ENCODE measurements around the gene AMBP.

The AMBP gene

GRCh38 chr9:114056527-114056926 is 21.6 kb downstream of the AMBP start:
- TF ChIP-seq CTCF (IDR thresholded peaks at IDR 0.05; ENCODE audit: insufficient read depth, low read depth, low read length, missing control alignments) = no peak
- no peak overlapping the region for H3K4me3 ChIP-seq (ENCODE audit: low read depth, low read length)
- no peak for DNase-seq (ENCODE audit: low read depth)

- H3K4me3 ChIP-seq (ENCODE audit: low read depth, low read length) = no peak overlapping the region
- TF ChIP-seq CTCF (IDR thresholded peaks at IDR 0.05; ENCODE audit: insufficient read depth, low read depth, low read length, missing control alignments) = no peak
- peak; percentile 24 for DNase-seq (ENCODE audit: low read depth)
These were observed 22.2 kb downstream of the AMBP start for GRCh38 chr9:114055894-114056293.

- no peak for TF ChIP-seq CTCF (IDR thresholded peaks at IDR 0.05; ENCODE audit: insufficient read depth, low read depth, low read length, missing control alignments)
- H3K4me3 ChIP-seq (ENCODE audit: low read depth, low read length) = no peak overlapping the region
- no peak for DNase-seq (ENCODE audit: low read depth)
These were observed 23.0 kb downstream of the AMBP start for GRCh38 chr9:114055061-114055460.

GRCh38 chr9:114054191-114054690 is 23.9 kb downstream of the AMBP start:
- no peak for TF ChIP-seq CTCF (IDR thresholded peaks at IDR 0.05; ENCODE audit: insufficient read depth, low read depth, low read length, missing control alignments)
- H3K4me3 ChIP-seq (ENCODE audit: low read depth, low read length) = no peak overlapping the region
- DNase-seq (ENCODE audit: low read depth) = no peak

GRCh38 chr9:114053246-114054005 is 24.7 kb downstream of the AMBP start:
- DNase-seq (ENCODE audit: low read depth) = no peak
- TF ChIP-seq CTCF (IDR thresholded peaks at IDR 0.05; ENCODE audit: insufficient read depth, low read depth, low read length, missing control alignments) = no peak
- H3K4me3 ChIP-seq (ENCODE audit: low read depth, low read length) = no peak overlapping the region

GRCh38 chr9:114051706-114052105 is 26.4 kb downstream of the AMBP start:
- no peak for DNase-seq (ENCODE audit: low read depth)
- TF ChIP-seq CTCF (IDR thresholded peaks at IDR 0.05; ENCODE audit: insufficient read depth, low read depth, low read length, missing control alignments) = no peak
- H3K4me3 ChIP-seq (ENCODE audit: low read depth, low read length) = no peak overlapping the region

GRCh38 chr9:114051281-114051680 is 26.8 kb downstream of the AMBP start:
- TF ChIP-seq CTCF (IDR thresholded peaks at IDR 0.05; ENCODE audit: insufficient read depth, low read depth, low read length, missing control alignments) = no peak
- no peak for DNase-seq (ENCODE audit: low read depth)
- H3K4me3 ChIP-seq (ENCODE audit: low read depth, low read length) = no peak overlapping the region

All from GM12865 (cell line).